ENCODE data around the gene LMX1B. TPM values are rescaled to one million over a fixed set of nuclear protein-coding genes. Genes with fewer than 3 reads are reported as not detected.

LMX1B gene
- total and polyA plus RNA-seq, 7 donors, result 0.12 to 1.4 (median 0.16) TPM; not detected in 2

GRCh38 chr9:126624479-126624826 is 10.7 kb downstream of the LMX1B start:
- Histone ChIP-seq H3K36me3 (no peaks in the 10 kb centered on the region), H3K27ac (no peak overlapping the region), H3K4me1 (peaks cover 0 to 35% (median 30%) of the 10 kb centered on the region in 4 donors), H3K27me3 (peaks cover 73 to 100% (median 96%) of the 10 kb centered on the region in 3 donors), H3K4me3 (no peak overlapping the region), H3K9me3 (no peaks in the 10 kb centered on the region)
- DNase-seq, result no peak
- WGBS, 2 donors, result 10 to 17% methylated on average over 18 of the region's 18 CpGs
- intact Hi-C loops (cut with DNase I), result no loop called here
- TF ChIP-seq POLR2AphosphoS5 (IDR thresholded peaks at IDR 0.05), result no peak
- TF ChIP-seq, protein P1, sequence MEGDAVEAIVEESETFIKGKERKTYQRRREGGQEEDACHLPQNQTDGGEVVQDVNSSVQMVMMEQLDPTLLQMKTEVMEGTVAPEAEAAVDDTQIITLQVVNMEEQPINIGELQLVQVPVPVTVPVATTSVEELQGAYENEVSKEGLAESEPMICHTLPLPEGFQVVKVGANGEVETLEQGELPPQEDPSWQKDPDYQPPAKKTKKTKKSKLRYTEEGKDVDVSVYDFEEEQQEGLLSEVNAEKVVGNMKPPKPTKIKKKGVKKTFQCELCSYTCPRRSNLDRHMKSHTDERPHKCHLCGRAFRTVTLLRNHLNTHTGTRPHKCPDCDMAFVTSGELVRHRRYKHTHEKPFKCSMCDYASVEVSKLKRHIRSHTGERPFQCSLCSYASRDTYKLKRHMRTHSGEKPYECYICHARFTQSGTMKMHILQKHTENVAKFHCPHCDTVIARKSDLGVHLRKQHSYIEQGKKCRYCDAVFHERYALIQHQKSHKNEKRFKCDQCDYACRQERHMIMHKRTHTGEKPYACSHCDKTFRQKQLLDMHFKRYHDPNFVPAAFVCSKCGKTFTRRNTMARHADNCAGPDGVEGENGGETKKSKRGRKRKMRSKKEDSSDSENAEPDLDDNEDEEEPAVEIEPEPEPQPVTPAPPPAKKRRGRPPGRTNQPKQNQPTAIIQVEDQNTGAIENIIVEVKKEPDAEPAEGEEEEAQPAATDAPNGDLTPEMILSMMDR (IDR thresholded peaks at IDR 0.05), result no peak
- no peak for TF ChIP-seq POLR2A (IDR thresholded peaks at IDR 0.05)
- TF ChIP-seq EP300 (IDR thresholded peaks at IDR 0.05), result no peak

DNA sequence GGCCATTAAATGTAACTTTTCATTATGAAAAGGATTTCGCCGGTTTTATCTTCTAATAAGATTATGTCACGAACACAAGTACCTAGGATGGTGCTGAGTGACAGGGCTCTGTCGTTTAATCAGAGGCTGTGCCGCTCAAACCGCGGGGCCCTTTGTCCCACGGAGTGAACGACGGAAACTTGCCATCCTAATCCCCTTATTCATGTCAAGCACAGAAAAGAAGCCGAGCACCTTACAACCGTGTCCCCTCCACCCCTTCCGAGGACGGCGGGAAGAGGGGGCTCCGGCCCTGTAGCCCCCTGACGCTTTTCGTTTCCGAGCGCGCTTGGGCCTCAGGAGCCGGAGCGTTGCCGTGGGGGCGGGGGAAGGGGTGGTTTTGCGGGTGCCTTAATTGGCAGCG is 11.2 kb downstream of the LMX1B start:
- Histone ChIP-seq H3K9me3 (no peaks in the 10 kb centered on the region), H3K4me3 (no peak overlapping the region), H3K27me3 (peaks cover 71 to 100% (median 94%) of the 10 kb centered on the region in 3 donors), H3K27ac (no peak overlapping the region), H3K4me1 (peaks cover 0 to 35% (median 30%) of the 10 kb centered on the region in 4 donors), H3K36me3 (no peaks in the 10 kb centered on the region)
- 9 to 14% methylated on average over 27 of the region's 27 CpGs for WGBS, 2 donors
- TF ChIP-seq, protein P1 (IDR thresholded peaks at IDR 0.05), result no peak
- TF ChIP-seq POLR2AphosphoS5 (IDR thresholded peaks at IDR 0.05), result no peak
- TF ChIP-seq POLR2A (IDR thresholded peaks at IDR 0.05), result no peak
- TF ChIP-seq EP300 (IDR thresholded peaks at IDR 0.05), result no peak
- intact Hi-C loops (cut with DNase I), result no loop called here
- no peak for DNase-seq

- TF ChIP-seq POLR2A (IDR thresholded peaks at IDR 0.05) (no peak), POLR2AphosphoS5 (IDR thresholded peaks at IDR 0.05) (peak in 1 of 4 donors; percentile 58)
- no peak overlapping the region for H3K27ac ChIP-seq
- 4 to 6% methylated on average over 64 of the region's 64 CpGs for WGBS, 2 donors
- H3K9me3 ChIP-seq, result no peaks in the 10 kb centered on the region
- DNase-seq, result no peak
- H3K4me1 ChIP-seq, result peaks cover 0 to 35% (median 30%) of the 10 kb centered on the region in 4 donors
- H3K4me3 ChIP-seq, result peak overlapping the region in 3 of 4 donors; percentile 13 to 41 (median 38)
- H3K27me3 ChIP-seq, result peaks cover 70 to 100% (median 93%) of the 10 kb centered on the region in 3 donors
- intact Hi-C loops (cut with DNase I), result no loop called here
- H3K36me3 ChIP-seq, result no peaks in the 10 kb centered on the region
Measured at GRCh38 chr9:126625329-126626126, 11.8 kb downstream of the LMX1B start.

- peaks cover 0 to 35% (median 30%) of the 10 kb centered on the region in 4 donors for H3K4me1 ChIP-seq
- DNase-seq, result no peak
- 6 to 7% methylated on average over 56 of the region's 56 CpGs for WGBS, 2 donors
- no peak overlapping the region for H3K27ac ChIP-seq
- H3K27me3 ChIP-seq, result peaks cover 68 to 100% (median 93%) of the 10 kb centered on the region in 3 donors
- H3K36me3 ChIP-seq, result no peaks in the 10 kb centered on the region
- peak overlapping the region in 3 of 4 donors; percentile 13 to 41 (median 38) for H3K4me3 ChIP-seq
- TF ChIP-seq EP300 (IDR thresholded peaks at IDR 0.05), result no peak
- TF ChIP-seq, protein P1 (IDR thresholded peaks at IDR 0.05), result no peak
- TF ChIP-seq POLR2AphosphoS5 (IDR thresholded peaks at IDR 0.05), result no peak
- no peak for TF ChIP-seq POLR2A (IDR thresholded peaks at IDR 0.05)
- intact Hi-C loops (cut with DNase I), result no loop called here
- no peaks in the 10 kb centered on the region for H3K9me3 ChIP-seq
Measured at GRCh38 chr9:126626127-126626925, 12.6 kb downstream of the LMX1B start.

GRCh38 chr9:126626926-126627233 is 13.2 kb downstream of the LMX1B start:
- 15 to 16% methylated on average over 14 of the region's 14 CpGs for WGBS, 2 donors
- TF ChIP-seq POLR2A (IDR thresholded peaks at IDR 0.05) (no peak), EP300 (IDR thresholded peaks at IDR 0.05) (no peak), POLR2AphosphoS5 (IDR thresholded peaks at IDR 0.05) (no peak)
- TF ChIP-seq, protein P1 (IDR thresholded peaks at IDR 0.05), result no peak
- intact Hi-C loops (cut with DNase I), result no loop called here

More at GRCh38 chr9:126626926-126627233, 13.2 kb downstream of the LMX1B start:
- H3K27me3 ChIP-seq, result peaks cover 68 to 100% (median 89%) of the 10 kb centered on the region in 3 donors
- no peak overlapping the region for H3K27ac ChIP-seq
- DNase-seq, result no peak
- H3K9me3 ChIP-seq, result no peaks in the 10 kb centered on the region
- H3K4me1 ChIP-seq, result peaks cover 0 to 35% (median 30%) of the 10 kb centered on the region in 4 donors
- no peaks in the 10 kb centered on the region for H3K36me3 ChIP-seq
- no peak overlapping the region for H3K4me3 ChIP-seq

All from sigmoid colon (tissue), 7 donors.